ENCODE results near the gene SLC1A7.

Gene SLC1A7

DNA sequence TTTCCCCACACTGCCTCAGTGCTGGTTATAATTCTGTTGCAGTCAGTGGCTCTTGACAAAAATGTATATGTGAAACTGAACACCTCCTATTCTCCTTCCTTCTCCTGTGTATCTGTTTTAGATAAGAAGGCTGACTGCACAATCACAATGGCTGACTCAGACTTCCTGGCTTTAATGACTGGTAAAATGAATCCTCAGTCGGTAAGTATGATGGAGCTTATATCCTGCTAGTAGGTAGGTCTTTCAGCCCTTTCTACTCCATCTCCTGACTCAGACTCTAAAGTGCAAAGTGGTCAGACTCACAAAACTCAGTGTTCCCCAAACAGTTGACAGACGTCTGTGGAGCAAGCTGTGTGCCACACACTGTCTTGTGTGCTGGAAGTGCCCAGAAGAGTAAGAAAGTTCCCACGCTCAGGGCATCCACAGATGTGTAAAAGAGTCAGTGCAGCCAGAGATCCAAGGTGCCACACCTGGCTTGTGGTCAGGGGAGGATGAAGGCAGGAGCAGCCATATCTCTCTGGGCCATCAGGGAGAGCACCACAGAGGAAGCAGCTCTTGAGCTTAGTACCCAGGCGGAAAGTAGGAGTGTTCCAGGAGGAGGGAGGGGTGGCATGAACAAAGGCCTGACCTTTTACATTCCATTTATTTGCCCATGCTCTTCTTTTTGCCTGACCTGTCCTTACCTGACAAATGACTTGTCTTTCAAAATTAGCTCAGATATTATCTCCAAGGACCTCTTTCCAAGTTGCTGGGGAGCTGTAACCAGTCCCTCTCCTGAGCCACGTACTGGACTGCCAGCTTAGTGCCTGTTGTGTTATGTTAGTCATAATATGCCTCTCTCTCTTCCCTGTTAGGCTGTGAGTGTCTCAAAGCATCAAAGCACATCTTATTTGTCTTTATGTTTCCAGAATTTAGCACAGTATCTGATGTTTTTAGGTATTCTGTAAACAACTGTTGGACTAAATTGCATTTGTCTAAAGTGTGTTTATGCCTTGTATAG lies 94.4 kb downstream of the SLC1A7 start:
- peak; percentile 50 for DNase-seq (ENCODE audit: low read depth)
- TF ChIP-seq CTCF (conservative IDR thresholded peaks at IDR 0.05; ENCODE audit: low read length) = no peak
- no peak overlapping the region for H3K4me3 ChIP-seq (ENCODE audit: low read length)

- TF ChIP-seq CTCF (conservative IDR thresholded peaks at IDR 0.05; ENCODE audit: low read length) = no peak
- H3K4me3 ChIP-seq (ENCODE audit: low read length) = no peak overlapping the region
- DNase-seq (ENCODE audit: low read depth) = peak; percentile 41
These were observed 95.5 kb downstream of the SLC1A7 start for GRCh38 chr1:53046930-53047329.

GRCh38 chr1:53044926-53045325 lies 97.5 kb downstream of the SLC1A7 start:
- no peak for TF ChIP-seq CTCF (conservative IDR thresholded peaks at IDR 0.05; ENCODE audit: low read length)
- H3K4me3 ChIP-seq (ENCODE audit: low read length) = no peak overlapping the region
- no peak for DNase-seq (ENCODE audit: low read depth)

GRCh38 chr1:53043271-53043670 lies 99.2 kb downstream of the SLC1A7 start:
- DNase-seq (ENCODE audit: low read depth) = peak; percentile 92
- TF ChIP-seq CTCF (conservative IDR thresholded peaks at IDR 0.05; ENCODE audit: low read length) = no peak
- H3K4me3 ChIP-seq (ENCODE audit: low read length) = no peak overlapping the region

DNA sequence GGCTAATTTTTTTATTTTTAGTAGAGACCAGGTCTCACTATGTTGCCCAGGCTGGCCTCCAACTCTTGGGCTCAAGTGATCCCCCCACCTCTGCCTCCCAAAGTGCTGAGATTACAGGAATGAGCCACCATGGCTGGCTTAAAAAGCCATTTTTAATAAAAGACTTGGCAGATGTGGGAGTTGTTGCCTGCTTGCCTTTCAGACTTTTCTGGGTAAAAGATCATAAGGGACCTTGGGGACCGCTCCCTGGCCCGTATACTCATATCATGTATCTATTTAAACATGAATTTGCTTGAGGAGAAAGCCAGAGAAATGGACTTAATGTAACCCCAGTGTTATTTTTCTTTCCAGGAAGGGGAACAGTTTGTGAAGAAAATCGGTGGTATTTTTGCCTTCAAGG lies 103.9 kb downstream of the SLC1A7 start:
- TF ChIP-seq CTCF (conservative IDR thresholded peaks at IDR 0.05; ENCODE audit: low read length) = no peak
- no peak for DNase-seq (ENCODE audit: low read depth)
- no peak overlapping the region for H3K4me3 ChIP-seq (ENCODE audit: low read length)
